ENCODE measurements around the gene RNF113B.

RNF113B gene

DNA sequence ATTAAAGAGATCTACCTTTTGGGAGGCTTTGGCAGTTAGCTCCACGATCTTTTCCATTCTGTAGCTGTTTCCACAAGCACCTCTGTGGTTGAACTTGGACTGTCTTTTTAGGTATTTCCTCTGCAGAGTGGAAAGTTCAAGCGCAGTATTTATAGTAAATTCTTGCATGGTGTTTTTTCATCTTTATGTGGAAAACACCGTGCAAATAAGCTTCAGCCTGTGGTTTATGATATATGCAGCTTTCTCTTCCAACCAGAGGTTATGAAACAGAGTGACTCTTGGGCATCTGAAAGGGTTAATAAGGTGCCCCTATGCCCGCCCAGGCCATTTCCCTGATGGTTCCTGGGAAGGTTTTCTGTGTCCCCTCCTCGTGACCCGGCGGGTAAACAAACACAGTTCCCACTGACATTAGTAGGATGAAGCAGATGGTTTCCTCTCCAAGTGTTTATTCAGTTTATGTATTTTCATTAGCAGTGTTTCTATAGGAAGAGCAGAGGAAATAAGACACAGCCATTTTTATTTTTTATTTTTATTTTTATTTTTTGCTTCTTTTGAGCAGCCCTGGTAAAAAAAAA is 39.7 kb upstream of the RNF113B start:
- Histone ChIP-seq H3K4me3 (replicated peaks; ENCODE audit: insufficient read depth, low read length) (no peak overlapping the region), H3K27me3 (ENCODE audit: insufficient read depth, poor library complexity, severe bottlenecking) (peaks cover 2% of the 10 kb centered on the region), H3K27ac (replicated peaks) (no peak overlapping the region)
- TF ChIP-seq POLR2AphosphoS5 (IDR thresholded peaks at IDR 0.05; ENCODE audit: low read depth), result no peak
- TF ChIP-seq, protein P1, sequence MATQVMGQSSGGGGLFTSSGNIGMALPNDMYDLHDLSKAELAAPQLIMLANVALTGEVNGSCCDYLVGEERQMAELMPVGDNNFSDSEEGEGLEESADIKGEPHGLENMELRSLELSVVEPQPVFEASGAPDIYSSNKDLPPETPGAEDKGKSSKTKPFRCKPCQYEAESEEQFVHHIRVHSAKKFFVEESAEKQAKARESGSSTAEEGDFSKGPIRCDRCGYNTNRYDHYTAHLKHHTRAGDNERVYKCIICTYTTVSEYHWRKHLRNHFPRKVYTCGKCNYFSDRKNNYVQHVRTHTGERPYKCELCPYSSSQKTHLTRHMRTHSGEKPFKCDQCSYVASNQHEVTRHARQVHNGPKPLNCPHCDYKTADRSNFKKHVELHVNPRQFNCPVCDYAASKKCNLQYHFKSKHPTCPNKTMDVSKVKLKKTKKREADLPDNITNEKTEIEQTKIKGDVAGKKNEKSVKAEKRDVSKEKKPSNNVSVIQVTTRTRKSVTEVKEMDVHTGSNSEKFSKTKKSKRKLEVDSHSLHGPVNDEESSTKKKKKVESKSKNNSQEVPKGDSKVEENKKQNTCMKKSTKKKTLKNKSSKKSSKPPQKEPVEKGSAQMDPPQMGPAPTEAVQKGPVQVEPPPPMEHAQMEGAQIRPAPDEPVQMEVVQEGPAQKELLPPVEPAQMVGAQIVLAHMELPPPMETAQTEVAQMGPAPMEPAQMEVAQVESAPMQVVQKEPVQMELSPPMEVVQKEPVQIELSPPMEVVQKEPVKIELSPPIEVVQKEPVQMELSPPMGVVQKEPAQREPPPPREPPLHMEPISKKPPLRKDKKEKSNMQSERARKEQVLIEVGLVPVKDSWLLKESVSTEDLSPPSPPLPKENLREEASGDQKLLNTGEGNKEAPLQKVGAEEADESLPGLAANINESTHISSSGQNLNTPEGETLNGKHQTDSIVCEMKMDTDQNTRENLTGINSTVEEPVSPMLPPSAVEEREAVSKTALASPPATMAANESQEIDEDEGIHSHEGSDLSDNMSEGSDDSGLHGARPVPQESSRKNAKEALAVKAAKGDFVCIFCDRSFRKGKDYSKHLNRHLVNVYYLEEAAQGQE (IDR thresholded peaks at IDR 0.05; ENCODE audit: insufficient replicate concordance, low read depth), result no peak
- no peak for TF ChIP-seq GABPA (IDR thresholded peaks at IDR 0.05; ENCODE audit: low read depth)
- TF ChIP-seq, protein P2, sequence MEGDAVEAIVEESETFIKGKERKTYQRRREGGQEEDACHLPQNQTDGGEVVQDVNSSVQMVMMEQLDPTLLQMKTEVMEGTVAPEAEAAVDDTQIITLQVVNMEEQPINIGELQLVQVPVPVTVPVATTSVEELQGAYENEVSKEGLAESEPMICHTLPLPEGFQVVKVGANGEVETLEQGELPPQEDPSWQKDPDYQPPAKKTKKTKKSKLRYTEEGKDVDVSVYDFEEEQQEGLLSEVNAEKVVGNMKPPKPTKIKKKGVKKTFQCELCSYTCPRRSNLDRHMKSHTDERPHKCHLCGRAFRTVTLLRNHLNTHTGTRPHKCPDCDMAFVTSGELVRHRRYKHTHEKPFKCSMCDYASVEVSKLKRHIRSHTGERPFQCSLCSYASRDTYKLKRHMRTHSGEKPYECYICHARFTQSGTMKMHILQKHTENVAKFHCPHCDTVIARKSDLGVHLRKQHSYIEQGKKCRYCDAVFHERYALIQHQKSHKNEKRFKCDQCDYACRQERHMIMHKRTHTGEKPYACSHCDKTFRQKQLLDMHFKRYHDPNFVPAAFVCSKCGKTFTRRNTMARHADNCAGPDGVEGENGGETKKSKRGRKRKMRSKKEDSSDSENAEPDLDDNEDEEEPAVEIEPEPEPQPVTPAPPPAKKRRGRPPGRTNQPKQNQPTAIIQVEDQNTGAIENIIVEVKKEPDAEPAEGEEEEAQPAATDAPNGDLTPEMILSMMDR (IDR thresholded peaks at IDR 0.05; ENCODE audit: insufficient read depth, low read length), result no peak
- TF ChIP-seq SPI1 (IDR thresholded peaks at IDR 0.05; ENCODE audit: borderline replicate concordance, low read depth), result no peak
- DNase-seq (ENCODE audit: low read depth in 1 of 2, low spot score in 1 of 2), result no peak

DNA sequence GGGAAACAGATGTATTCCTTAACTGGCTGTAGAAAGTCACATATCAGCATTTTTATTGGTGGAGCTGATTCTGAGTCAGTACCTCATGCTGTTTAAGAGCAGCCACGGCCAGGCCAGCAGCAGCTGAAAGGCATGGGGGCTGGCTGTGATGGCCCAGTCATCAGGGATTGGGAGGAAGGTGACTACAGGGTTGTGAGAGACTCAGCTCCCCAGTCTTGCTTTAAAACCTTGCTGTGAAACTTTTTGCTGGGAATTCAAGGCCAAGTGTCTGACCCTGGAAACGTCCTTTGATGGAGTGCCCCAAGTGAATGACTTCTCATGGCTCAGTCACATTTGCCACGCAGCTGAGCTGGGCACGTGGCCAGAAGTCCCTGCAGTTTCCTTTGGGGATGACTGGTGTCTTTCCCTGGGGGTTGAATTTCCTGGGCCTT is 39.1 kb upstream of the RNF113B start:
- no peak for DNase-seq (ENCODE audit: low read depth in 1 of 2, low spot score in 1 of 2)
- H3K27ac ChIP-seq (replicated peaks), result no peak overlapping the region
- peaks cover 2% of the 10 kb centered on the region for H3K27me3 ChIP-seq (ENCODE audit: insufficient read depth, poor library complexity, severe bottlenecking)
- TF ChIP-seq SPI1 (IDR thresholded peaks at IDR 0.05; ENCODE audit: borderline replicate concordance, low read depth), result no peak
- TF ChIP-seq, protein P1 (IDR thresholded peaks at IDR 0.05; ENCODE audit: insufficient replicate concordance, low read depth), result no peak
- no peak for TF ChIP-seq POLR2AphosphoS5 (IDR thresholded peaks at IDR 0.05; ENCODE audit: low read depth)
- no peak for TF ChIP-seq GABPA (IDR thresholded peaks at IDR 0.05; ENCODE audit: low read depth)
- TF ChIP-seq, protein P2 (IDR thresholded peaks at IDR 0.05; ENCODE audit: insufficient read depth, low read length), result no peak
- no peak overlapping the region for H3K4me3 ChIP-seq (replicated peaks; ENCODE audit: insufficient read depth, low read length)

DNA sequence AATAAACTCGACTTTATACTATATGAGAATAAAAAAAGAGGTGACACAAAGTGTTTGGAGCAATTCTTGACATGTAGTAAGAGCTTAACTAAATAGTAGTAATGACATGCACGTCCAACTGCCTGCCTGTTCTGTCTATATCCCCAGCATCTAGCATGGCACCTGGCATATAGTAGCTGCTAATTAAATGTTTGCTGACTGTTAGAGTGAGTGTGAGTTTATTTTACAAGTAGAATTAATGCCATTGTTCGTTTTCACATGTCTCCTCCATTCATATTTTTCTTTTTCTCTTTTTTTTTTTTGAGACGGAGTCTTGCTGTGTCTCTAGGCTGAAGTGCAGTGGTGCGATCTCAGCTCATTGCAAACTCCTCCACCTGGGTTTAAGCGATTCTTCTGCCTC is 38.4 kb upstream of the RNF113B start:
- peaks cover 2% of the 10 kb centered on the region for H3K27me3 ChIP-seq (ENCODE audit: insufficient read depth, poor library complexity, severe bottlenecking)
- H3K27ac ChIP-seq (replicated peaks), result no peak overlapping the region
- H3K4me3 ChIP-seq (replicated peaks; ENCODE audit: insufficient read depth, low read length), result no peak overlapping the region
- DNase-seq (ENCODE audit: low read depth in 1 of 2, low spot score in 1 of 2), result no peak
- TF ChIP-seq, protein P1 (IDR thresholded peaks at IDR 0.05; ENCODE audit: insufficient replicate concordance, low read depth), result no peak
- TF ChIP-seq SPI1 (IDR thresholded peaks at IDR 0.05; ENCODE audit: borderline replicate concordance, low read depth), result no peak
- no peak for TF ChIP-seq GABPA (IDR thresholded peaks at IDR 0.05; ENCODE audit: low read depth)
- TF ChIP-seq POLR2AphosphoS5 (IDR thresholded peaks at IDR 0.05; ENCODE audit: low read depth), result no peak
- TF ChIP-seq, protein P2 (IDR thresholded peaks at IDR 0.05; ENCODE audit: insufficient read depth, low read length), result no peak

Data from HL-60 (cell line).